Caco-2 (cell line): ENCODE measurements around the gene ZNF529. TPM values are rescaled to one million over a fixed set of nuclear protein-coding genes. Genes with fewer than 3 reads are reported as not detected.

ENCODE experiments used
- Bru-seq: library from RNA; stranded (reverse); fragments of 400-500 nt; gene quantifications from one replicate; lab custom pipeline; 2021; lab: Mats Ljungman, UMichigan
- BruChase-seq, 2 experiments: library from RNA; stranded (reverse); fragments of 400-500 nt; gene quantifications; one replicate each; lab custom pipeline; 2021; lab: Mats Ljungman, UMichigan
- BruUV-seq: library from RNA; stranded (reverse); fragments of 400-500 nt; replicated peaks from 2 replicates; lab custom pipeline; 2021; lab: Mats Ljungman, UMichigan
- CTCF ChIA-PET: fragments of 300-600 bp; sonication (Branson Sonifier 250); formaldehyde crosslinking; loops from one replicate; lab custom pipeline; 2022; ENCODE audit warnings: antibody characterized with exemption; lab: Charles Lee
- POLR2A ChIA-PET: fragments of 300-600 bp; sonication (Branson Sonifier 250); formaldehyde crosslinking; loops from one replicate; lab custom pipeline; 2022; ENCODE audit warnings: antibody characterized with exemption; lab: Charles Lee
- DNase-seq, 2 experiments: peaks; one replicate each; pipeline versions ENCODE4 v3.0.0 to v3.0.0-alpha.2; 2020 to 2022
- H3K27me3 ChIP-seq: replicated peaks from 2 replicates; pipeline ENCODE4 v1.6.0; 2011; ENCODE audit warnings: low read length; ENCODE audit not compliant: control insufficient read depth, insufficient read depth
- H3K36me3 ChIP-seq: 2 replicates; pipeline ENCODE4 v1.5.1; 2011; ENCODE audit warnings: low read length; ENCODE audit not compliant: control insufficient read depth, insufficient read depth
- H3K4me1 ChIP-seq: fragments of 250-450 bp; sonication (Bioruptor Pico); 2 replicates; pipeline ENCODE4 v1.5.1; 2020; ENCODE audit warnings: mild to moderate bottlenecking
- H3K4me3 ChIP-seq: 2 replicates; pipeline ENCODE4 v1.5.1; 2011; ENCODE audit warnings: low read depth, mild to moderate bottlenecking, control low read depth, low read length
- H3K9me3 ChIP-seq: fragments of 250-450 bp; sonication (Bioruptor Pico); 2 replicates; pipeline ENCODE4 v1.5.1; 2020; ENCODE audit warnings: mild to moderate bottlenecking, moderate library complexity
- H3K27ac Mint-ChIP-seq: one replicate; pipeline ENCODE4 v1.8.0; 2022; ENCODE audit warnings: mixed read lengths; ENCODE audit not compliant: unreplicated experiment
- H3K27me3 Mint-ChIP-seq: one replicate; pipeline ENCODE4 v1.8.0; 2022; ENCODE audit warnings: mixed read lengths; ENCODE audit not compliant: insufficient read depth, unreplicated experiment
- H3K36me3 Mint-ChIP-seq: one replicate; pipeline ENCODE4 v1.8.0; 2022; ENCODE audit warnings: mild to moderate bottlenecking, mixed read lengths; ENCODE audit not compliant: insufficient read depth, unreplicated experiment
- H3K4me1 Mint-ChIP-seq: one replicate; pipeline ENCODE4 v1.8.0; 2022; ENCODE audit warnings: low read depth, mixed read lengths; ENCODE audit not compliant: unreplicated experiment
- H3K4me3 Mint-ChIP-seq: one replicate; pipeline ENCODE4 v1.8.0; 2022; ENCODE audit warnings: mild to moderate bottlenecking, moderate library complexity, mixed read lengths; ENCODE audit not compliant: unreplicated experiment
- H3K9me3 Mint-ChIP-seq: one replicate; pipeline ENCODE4 v1.8.0; 2022; ENCODE audit warnings: mixed read lengths; ENCODE audit not compliant: unreplicated experiment
- CTCF ChIP-seq, 2 experiments: fragments of 200-600 bp in 1 of 2; IDR thresholded peaks; 1 replicate in 1 of 2; 2 replicates in 1 of 2; pipeline versions ENCODE4 v1.5.1 to v1.8.0; 2011 to 2022; ENCODE audit warnings: antibody characterized with exemption in 1 of 2, control low read depth in 1 of 2, inconsistent platforms in 1 of 2, low read depth in 1 of 2, low read length in 1 of 2, mild to moderate bottlenecking in 1 of 2, moderate library complexity in 1 of 2; ENCODE audit not compliant: insufficient read depth in 1 of 2, severe bottlenecking in 1 of 2, unreplicated experiment in 1 of 2
- intact Hi-C: fragments of 100-400 bp; cut with micrococcal nuclease; formaldehyde crosslinking; loops from one replicate; pipeline ENCODE4 v1.10.0; 2022; ENCODE audit not compliant: unreplicated experiment
- long read RNA-seq: library from polyadenylated mRNA; stranded (forward); transcript quantifications from one replicate; pipeline ENCODE4 v2.0.0, GENCODE V29; 2022
- total RNA-seq: library from RNA; stranded (reverse); gene quantifications from 2 replicates; pipeline ENCODE4 v1.2.3, GENCODE V29; 2022

The ZNF529 gene
- total RNA-seq (5.6 and 10.5 TPM in 2 replicates), Bru-seq, nascent RNA (percentile 71 among the genes with signal in this experiment), BruChase-seq, experiment 1, labeled RNA remaining after a 2-hour chase (percentile 74 among the genes with signal in this experiment), BruChase-seq, experiment 2, labeled RNA remaining after a 6-hour chase (percentile 66 among the genes with signal in this experiment)
- long read RNA-seq, full-length matches to known transcripts, result 1 of 2 reads
- long read RNA-seq, partial matches to known transcripts, result 0 of 2 reads
- long read RNA-seq, other reads (novel, unspliced or antisense), result 1 of 2 reads

DNA sequence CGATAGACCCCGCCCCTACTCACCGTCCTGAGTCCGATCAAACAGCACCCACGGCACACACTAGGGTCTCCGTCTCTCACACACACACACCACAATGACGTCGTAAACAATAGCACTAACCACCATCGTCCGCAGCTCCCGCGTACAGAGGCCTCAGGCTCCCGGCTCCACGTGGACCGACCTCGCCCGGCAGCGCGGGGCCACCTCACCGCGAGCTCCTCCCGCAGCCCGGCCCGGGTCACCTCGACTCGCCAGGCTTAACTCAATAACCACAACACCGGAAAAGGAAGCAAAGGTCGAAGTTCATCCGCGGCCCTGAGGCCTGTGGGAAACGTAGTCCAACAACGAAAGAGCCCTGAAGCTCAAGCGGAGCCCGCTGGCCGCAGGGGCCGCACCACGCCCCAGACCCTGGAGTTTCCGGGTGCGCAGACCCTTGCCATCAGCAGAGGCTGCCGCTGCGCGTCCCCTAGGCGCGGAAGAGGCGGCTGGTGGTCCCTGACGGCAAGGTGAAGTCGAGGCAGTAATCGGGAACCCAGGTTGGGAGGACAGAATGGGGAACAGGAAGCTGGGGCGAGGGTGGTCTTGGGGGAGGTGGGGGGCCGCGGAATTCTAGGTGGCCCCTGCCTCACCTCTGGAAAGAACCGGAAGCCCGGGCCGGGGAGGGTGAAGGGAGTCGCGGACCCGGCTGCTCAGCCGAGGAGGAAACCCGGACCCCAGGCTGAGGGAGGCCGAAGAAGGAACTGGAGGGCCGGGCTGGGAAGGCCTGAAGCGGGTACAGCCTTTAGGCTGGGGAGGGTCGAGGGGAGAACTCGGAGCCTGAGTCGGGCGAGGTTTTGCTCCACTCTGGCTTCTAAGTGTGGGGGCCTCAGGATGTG, at the start of gene ZNF529:
ZNF529 (minus strand) TSS at position 273 of the 875 bp plus-strand sequence. CDS start 946 bp downstream, outside the sequence.
- H3K27me3 Mint-ChIP-seq, result no peaks in the 10 kb centered on the region
- Histone ChIP-seq H3K4me3 (peak within 1 kb of the TSS; percentile 74), H3K27me3 (no peaks in the 10 kb centered on the region), H3K4me1 (0 out of 2 replicates have a peak, but pooled peaks cover 6% of the 10 kb centered on the region), H3K36me3 (peaks cover 5% of the 10 kb centered on the region), H3K9me3 (peaks cover 5% of the 10 kb centered on the region)
- peak within 1 kb of the TSS; percentile 87 for H3K4me3 Mint-ChIP-seq
- peaks cover 25% of the 10 kb centered on the region for H3K4me1 Mint-ChIP-seq
- peak within 1 kb of the TSS; percentile 93 for H3K27ac Mint-ChIP-seq
- DNase-seq, result peak; percentile 95
- CTCF ChIA-PET, result interaction anchor here (1.1 kb wide), 1 partner anchor 445 kb away, joined by 3 read pairs; no protein-coding TSS in a partner anchor
- intact Hi-C loops, result loop anchor here (1.0 to 10.0 kb wide), 6 partner anchors 45 to 361 kb away; partner anchors contain the start of genes ZNF260, ZNF461, ZNF565 and ZNF566
- no TSS peak for BruUV-seq
- TF ChIP-seq CTCF (IDR thresholded peaks at IDR 0.05; ENCODE audit: insufficient read depth in 1 of 2, low read depth in 1 of 2, low read length in 1 of 2, severe bottlenecking in 1 of 2, unreplicated experiment in 1 of 2), result peak in 1 of 2 experiments; percentile 7
- H3K36me3 Mint-ChIP-seq, result peaks cover 71% of the 10 kb centered on the region
- peaks cover 10% of the 10 kb centered on the region for H3K9me3 Mint-ChIP-seq
- POLR2A ChIA-PET, result interaction anchor here (0.8 to 1.9 kb wide), 9 partner anchors 33 to 358 kb away, joined by 3 to 28 read pairs (median 3); partner anchors contain the start of genes ZNF146, ZNF260, ZNF461 and ZNF566

GRCh38 chr19:36605877-36606478, 32.9 kb upstream of the ZNF529 start:
- H3K4me3 Mint-ChIP-seq, result no peak overlapping the region
- H3K36me3 Mint-ChIP-seq, result no peaks in the 10 kb centered on the region
- H3K27me3 Mint-ChIP-seq, result no peaks in the 10 kb centered on the region
- Histone ChIP-seq H3K4me3 (no peak overlapping the region), H3K27me3 (no peaks in the 10 kb centered on the region), H3K36me3 (no peaks in the 10 kb centered on the region), H3K4me1 (no peaks in the 10 kb centered on the region), H3K9me3 (peaks cover 16% of the 10 kb centered on the region)
- no peak for DNase-seq
- no peaks in the 10 kb centered on the region for H3K4me1 Mint-ChIP-seq
- no TSS peak for BruUV-seq
- peaks cover 30% of the 10 kb centered on the region for H3K9me3 Mint-ChIP-seq
- ChIA-PET CTCF (no interaction called here), POLR2A (no interaction called here)
- intact Hi-C loops, result no loop called here
- H3K27ac Mint-ChIP-seq, result no peak overlapping the region
- TF ChIP-seq CTCF (IDR thresholded peaks at IDR 0.05; ENCODE audit: insufficient read depth in 1 of 2, low read depth in 1 of 2, low read length in 1 of 2, severe bottlenecking in 1 of 2, unreplicated experiment in 1 of 2), result no peak
